Measurements from ENCODE around the gene RAB3A.
"Not testable (repeated sequence)": the region's sequence is repeated elsewhere in the genome, so short reads cannot be mapped to it uniquely, and the experiment has no call there.

The RAB3A gene

GRCh38 chr19:18168673-18169381, 35.0 kb downstream of the RAB3A start:
- H3K27ac ChIP-seq (ENCODE audit: low read length) = no peak overlapping the region

DNA sequence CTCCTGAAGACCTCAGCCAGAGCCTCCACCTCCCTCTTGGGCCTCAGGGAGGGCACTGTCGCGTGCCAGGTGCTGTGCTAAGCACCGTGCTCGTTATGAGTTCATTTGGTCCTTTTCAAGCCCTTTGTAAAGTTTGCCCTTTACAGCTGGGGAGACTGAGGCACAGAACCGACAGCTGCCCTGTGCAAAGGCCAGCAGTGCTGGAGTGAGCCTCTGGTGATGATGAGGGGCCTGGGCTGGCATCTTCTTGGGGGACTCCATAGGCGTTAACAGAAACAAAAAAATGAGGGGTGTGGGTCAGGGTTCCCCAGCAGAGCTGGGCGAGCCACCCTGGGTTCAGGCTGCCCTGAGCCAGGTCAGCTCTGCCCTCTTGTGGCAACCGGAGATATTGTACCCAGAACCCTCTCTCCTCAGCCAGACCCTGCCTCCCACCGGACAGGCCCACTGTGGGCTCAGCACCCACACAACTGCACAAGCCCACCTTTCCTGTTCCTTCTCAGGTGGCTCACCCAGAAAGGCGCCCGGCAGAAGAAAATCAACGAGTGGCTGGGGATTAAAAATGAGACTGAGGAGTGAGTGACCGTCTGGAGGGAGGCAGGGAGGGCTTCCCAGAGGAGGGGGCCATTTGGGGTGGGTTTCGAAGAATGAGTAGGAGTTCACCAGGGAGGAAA, 35.7 kb downstream of the RAB3A start:
- no peak overlapping the region for H3K27ac ChIP-seq (ENCODE audit: low read length)

More at GRCh38 chr19:18168673-18169381, 35.0 kb downstream of the RAB3A start:
- DNase-seq (ENCODE audit: low read depth, low spot score) = no peak
- peaks cover 4% of the 10 kb centered on the region for H3K4me1 ChIP-seq (ENCODE audit: control insufficient read depth, insufficient read depth, low read length)
- H3K27me3 ChIP-seq (ENCODE audit: control insufficient read depth, insufficient read depth, low read length) = no peaks in the 10 kb centered on the region
- H3K4me3 ChIP-seq (ENCODE audit: low read length) = no peak overlapping the region
- no peaks in the 10 kb centered on the region for H3K9me3 ChIP-seq (ENCODE audit: control insufficient read depth, insufficient read depth, low read length)
- no CpG with 5 or more reads among the region's 66 CpGs for WGBS (ENCODE audit: insufficient coverage, insufficient read length)
- peaks cover 13% of the 10 kb centered on the region for H3K36me3 ChIP-seq (ENCODE audit: control insufficient read depth, insufficient read depth, low read length)

GRCh38 chr19:18167011-18167410, 36.8 kb downstream of the RAB3A start:
- Histone ChIP-seq H3K4me3 (ENCODE audit: low read length) (no peak overlapping the region), H3K9me3 (ENCODE audit: control insufficient read depth, insufficient read depth, low read length) (no peaks in the 10 kb centered on the region), H3K36me3 (ENCODE audit: control insufficient read depth, insufficient read depth, low read length) (peaks cover 21% of the 10 kb centered on the region), H3K27me3 (ENCODE audit: control insufficient read depth, insufficient read depth, low read length) (no peaks in the 10 kb centered on the region), H3K4me1 (ENCODE audit: control insufficient read depth, insufficient read depth, low read length) (no peaks in the 10 kb centered on the region; the same call in 1 of the 2 replicates), H3K27ac (ENCODE audit: low read length) (no peak overlapping the region)
- WGBS (ENCODE audit: insufficient coverage, insufficient read length) = no CpG with 5 or more reads among the region's 21 CpGs
- DNase-seq (ENCODE audit: low read depth, low spot score) = no peak

More for the DNA sequence above, 35.7 kb downstream of the RAB3A start:
- no CpG with 5 or more reads among the region's 14 CpGs for WGBS (ENCODE audit: insufficient coverage, insufficient read length)
- Histone ChIP-seq H3K27me3 (ENCODE audit: control insufficient read depth, insufficient read depth, low read length) (no peaks in the 10 kb centered on the region), H3K4me1 (ENCODE audit: control insufficient read depth, insufficient read depth, low read length) (peaks cover under 1% of the 10 kb centered on the region), H3K9me3 (ENCODE audit: control insufficient read depth, insufficient read depth, low read length) (no peaks in the 10 kb centered on the region), H3K36me3 (ENCODE audit: control insufficient read depth, insufficient read depth, low read length) (peaks cover 15% of the 10 kb centered on the region), H3K4me3 (ENCODE audit: low read length) (no peak overlapping the region)
- DNase-seq (ENCODE audit: low read depth, low spot score) = no peak

- no peak overlapping the region for H3K27ac ChIP-seq (ENCODE audit: low read length)
- no CpG with 5 or more reads among the region's 15 CpGs for WGBS (ENCODE audit: insufficient coverage, insufficient read length)
- peaks cover 3% of the 10 kb centered on the region for H3K4me1 ChIP-seq (ENCODE audit: control insufficient read depth, insufficient read depth, low read length)
- no peak overlapping the region for H3K4me3 ChIP-seq (ENCODE audit: low read length)
- no peak for DNase-seq (ENCODE audit: low read depth, low spot score)
- no peaks in the 10 kb centered on the region for H3K9me3 ChIP-seq (ENCODE audit: control insufficient read depth, insufficient read depth, low read length)
- H3K27me3 ChIP-seq (ENCODE audit: control insufficient read depth, insufficient read depth, low read length) = no peaks in the 10 kb centered on the region
- peaks cover 25% of the 10 kb centered on the region for H3K36me3 ChIP-seq (ENCODE audit: control insufficient read depth, insufficient read depth, low read length)
Observed at GRCh38 chr19:18165794-18166544, 37.9 kb downstream of the RAB3A start.

GRCh38 chr19:18164072-18164471, 39.8 kb downstream of the RAB3A start:
- Histone ChIP-seq H3K4me1 (ENCODE audit: control insufficient read depth, insufficient read depth, low read length) (peaks cover 3% of the 10 kb centered on the region), H3K27ac (ENCODE audit: low read length) (no peak overlapping the region), H3K27me3 (ENCODE audit: control insufficient read depth, insufficient read depth, low read length) (no peaks in the 10 kb centered on the region), H3K36me3 (ENCODE audit: control insufficient read depth, insufficient read depth, low read length) (peaks cover 20% of the 10 kb centered on the region), H3K9me3 (ENCODE audit: control insufficient read depth, insufficient read depth, low read length) (no peaks in the 10 kb centered on the region), H3K4me3 (ENCODE audit: low read length) (no peak overlapping the region)
- DNase-seq (ENCODE audit: low read depth, low spot score) = no peak
- no CpG with 5 or more reads among the region's 7 CpGs for WGBS (ENCODE audit: insufficient coverage, insufficient read length)

GRCh38 chr19:18161636-18162002, 42.2 kb downstream of the RAB3A start:
- no peaks in the 10 kb centered on the region for H3K9me3 ChIP-seq (ENCODE audit: control insufficient read depth, insufficient read depth, low read length)
- no peaks in the 10 kb centered on the region for H3K27me3 ChIP-seq (ENCODE audit: control insufficient read depth, insufficient read depth, low read length)
- no peak overlapping the region for H3K27ac ChIP-seq (ENCODE audit: low read length)
- no peak overlapping the region for H3K4me3 ChIP-seq (ENCODE audit: low read length)
- peaks cover 3% of the 10 kb centered on the region for H3K4me1 ChIP-seq (ENCODE audit: control insufficient read depth, insufficient read depth, low read length)
- peaks cover 11% of the 10 kb centered on the region for H3K36me3 ChIP-seq (ENCODE audit: control insufficient read depth, insufficient read depth, low read length)
- no CpG with 5 or more reads among the region's 19 CpGs for WGBS (ENCODE audit: insufficient coverage, insufficient read length)
- no peak for DNase-seq (ENCODE audit: low read depth, low spot score)

GRCh38 chr19:18160971-18161635, 42.7 kb downstream of the RAB3A start:
- Histone ChIP-seq H3K27me3 (ENCODE audit: control insufficient read depth, insufficient read depth, low read length) (no peaks in the 10 kb centered on the region), H3K36me3 (ENCODE audit: control insufficient read depth, insufficient read depth, low read length) (peaks cover 11% of the 10 kb centered on the region), H3K27ac (ENCODE audit: low read length) (no peak overlapping the region), H3K9me3 (ENCODE audit: control insufficient read depth, insufficient read depth, low read length) (no peaks in the 10 kb centered on the region), H3K4me1 (ENCODE audit: control insufficient read depth, insufficient read depth, low read length) (peaks cover 3% of the 10 kb centered on the region), H3K4me3 (ENCODE audit: low read length) (peak overlapping the region; percentile 17; the same call in 1 of the 2 replicates)
- WGBS (ENCODE audit: insufficient coverage, insufficient read length) = no CpG with 5 or more reads among the region's 66 CpGs
- no peak for DNase-seq (ENCODE audit: low read depth, low spot score)

GRCh38 chr19:18160493-18160970, 43.3 kb downstream of the RAB3A start:
- WGBS (ENCODE audit: insufficient coverage, insufficient read length) = no CpG with 5 or more reads among the region's 13 CpGs
- H3K9me3 ChIP-seq (ENCODE audit: control insufficient read depth, insufficient read depth, low read length) = no peaks in the 10 kb centered on the region
- DNase-seq (ENCODE audit: low read depth, low spot score) = no peak
- no peak overlapping the region; the same call in 1 of the 2 replicates for H3K4me3 ChIP-seq (ENCODE audit: low read length)
- H3K27me3 ChIP-seq (ENCODE audit: control insufficient read depth, insufficient read depth, low read length) = no peaks in the 10 kb centered on the region
- H3K36me3 ChIP-seq (ENCODE audit: control insufficient read depth, insufficient read depth, low read length) = peaks cover 14% of the 10 kb centered on the region
- peaks cover 3% of the 10 kb centered on the region for H3K4me1 ChIP-seq (ENCODE audit: control insufficient read depth, insufficient read depth, low read length)
- H3K27ac ChIP-seq (ENCODE audit: low read length) = no peak overlapping the region

- Histone ChIP-seq H3K36me3 (ENCODE audit: control insufficient read depth, insufficient read depth, low read length) (peaks cover 14% of the 10 kb centered on the region), H3K4me1 (ENCODE audit: control insufficient read depth, insufficient read depth, low read length) (peaks cover 3% of the 10 kb centered on the region), H3K4me3 (ENCODE audit: low read length) (no peak overlapping the region), H3K9me3 (ENCODE audit: control insufficient read depth, insufficient read depth, low read length) (no peaks in the 10 kb centered on the region), H3K27me3 (ENCODE audit: control insufficient read depth, insufficient read depth, low read length) (no peaks in the 10 kb centered on the region), H3K27ac (ENCODE audit: low read length) (no peak overlapping the region)
- no peak for DNase-seq (ENCODE audit: low read depth, low spot score)
- WGBS (ENCODE audit: insufficient coverage, insufficient read length) = no CpG with 5 or more reads among the region's 10 CpGs
Observed at GRCh38 chr19:18159810-18160209, 44.0 kb downstream of the RAB3A start.

GRCh38 chr19:18159059-18159616, 44.7 kb downstream of the RAB3A start:
- peaks cover 14% of the 10 kb centered on the region for H3K36me3 ChIP-seq (ENCODE audit: control insufficient read depth, insufficient read depth, low read length)
- not testable (repeated sequence) for H3K27me3 ChIP-seq (ENCODE audit: control insufficient read depth, insufficient read depth, low read length); H3K27ac ChIP-seq (ENCODE audit: low read length); H3K9me3 ChIP-seq (ENCODE audit: control insufficient read depth, insufficient read depth, low read length); H3K4me3 ChIP-seq (ENCODE audit: low read length); DNase-seq (ENCODE audit: low read depth, low spot score); H3K4me1 ChIP-seq (ENCODE audit: control insufficient read depth, insufficient read depth, low read length)
- WGBS (ENCODE audit: insufficient coverage, insufficient read length) = no CpG with 5 or more reads among the region's 6 CpGs

All from iPS DF 6.9 (cell line).